HFF-Myc (cell line): ENCODE results near the gene S100A2.

Experiments used
- DNase-seq: peaks from one replicate; pipeline ENCODE4 v3.0.0-alpha.2; 2011; ENCODE audit warnings: low read depth; ENCODE audit errors: extremely low read depth
- H3K4me3 ChIP-seq: replicated peaks from 2 replicates; pipeline ENCODE4 v1.5.1; 2011; ENCODE audit warnings: low read depth, mild to moderate bottlenecking, control low read depth, low read length
- CTCF ChIP-seq: IDR thresholded peaks from 2 replicates; pipeline ENCODE4 v1.5.1; 2012; ENCODE audit warnings: mild to moderate bottlenecking, low read depth, low read length, control low read depth; ENCODE audit errors: missing control alignments

S100A2 gene

GRCh38 chr1:153546796-153547559, 18.7 kb downstream of the S100A2 start:
- TF ChIP-seq CTCF: no peak
- no peak for DNase-seq
- peak overlapping the region; percentile 75 for H3K4me3 ChIP-seq

GRCh38 chr1:153546371-153546770, 19.3 kb downstream of the S100A2 start:
- H3K4me3 ChIP-seq: peak overlapping the region; percentile 75
- TF ChIP-seq CTCF: no peak
- no peak for DNase-seq

- DNase-seq: peak; percentile 92
- TF ChIP-seq CTCF: no peak
- peak within 1 kb of the TSS; percentile 75 for H3K4me3 ChIP-seq
Observed at GRCh38 chr1:153545067-153546055, 20.3 kb downstream of the S100A2 start, which contains the start of gene S100A4. TSS of gene S100A4 (minus strand) at chr1:153545806. CDS start at chr1:153544794, 1,012 bp downstream.

GRCh38 chr1:153544453-153545066, 21.1 kb downstream of the S100A2 start:
- DNase-seq: no peak
- TF ChIP-seq CTCF: no peak
- peak overlapping the region; percentile 75 for H3K4me3 ChIP-seq

GRCh38 chr1:153543736-153544135, 21.9 kb downstream of the S100A2 start:
- DNase-seq: no peak
- peak overlapping the region; percentile 75 for H3K4me3 ChIP-seq
- TF ChIP-seq CTCF: no peak

GRCh38 chr1:153542956-153543711, 22.5 kb downstream of the S100A2 start:
- peak overlapping the region; percentile 75 for H3K4me3 ChIP-seq
- TF ChIP-seq CTCF: no peak
- DNase-seq: no peak
